OCI-LY7 (cell line): Measurements from ENCODE around the gene CSTF1. TPM values are rescaled to one million over a fixed set of nuclear protein-coding genes. Genes with fewer than 3 reads are reported as not detected.

ENCODE experiments used
- BruUV-seq: library from RNA; stranded (reverse); fragments of 400-500 nt; replicated peaks from 2 replicates; lab custom pipeline; 2021; lab: Mats Ljungman, UMichigan
- CTCF ChIA-PET: fragments of 300-600 bp; sonication (Branson Sonifier 250); formaldehyde crosslinking; loops from one replicate; lab custom pipeline; 2022; ENCODE audit warnings: antibody characterized with exemption; ENCODE audit not compliant: unreplicated experiment; lab: Charles Lee
- POLR2A ChIA-PET: fragments of 300-600 bp; sonication (Branson Sonifier 250); formaldehyde crosslinking; loops from one replicate; lab custom pipeline; 2022; ENCODE audit warnings: antibody characterized with exemption; lab: Charles Lee
- DNase-seq: peaks from one replicate; pipeline ENCODE4 v3.0.0-alpha.2; 2015; ENCODE audit warnings: low spot score
- H2AFZ ChIP-seq: fragments of 200-600 bp; sonication (generic), shearing (Covaris generic); 2 replicates; pipeline ENCODE4 v1.6.1; 2014; ENCODE audit warnings: mild to moderate bottlenecking, antibody characterized with exemption, low read length, moderate library complexity
- H3K27ac ChIP-seq: fragments of 200-600 bp; sonication (generic); 2 replicates; pipeline ENCODE4 v1.5.1; 2014; ENCODE audit warnings: mixed run types, low read depth, mild to moderate bottlenecking, moderate library complexity, low read length, inconsistent platforms; ENCODE audit not compliant: poor library complexity, severe bottlenecking
- H3K36me3 ChIP-seq: fragments of 200-600 bp; sonication (generic); 2 replicates; pipeline ENCODE4 v1.6.1; 2014; ENCODE audit warnings: mild to moderate bottlenecking, antibody characterized with exemption, low read length, moderate library complexity, mixed read lengths; ENCODE audit not compliant: insufficient read depth
- H3K4me1 ChIP-seq: fragments of 200-600 bp; sonication (generic); 2 replicates; pipeline ENCODE4 v1.5.1; 2014; ENCODE audit warnings: mild to moderate bottlenecking, low read length; ENCODE audit not compliant: insufficient read depth, poor library complexity, severe bottlenecking
- H3K4me2 ChIP-seq: fragments of 200-600 bp; sonication (generic); 2 replicates; pipeline ENCODE4 v1.6.1; 2014; ENCODE audit warnings: mild to moderate bottlenecking, low read length
- H3K4me3 ChIP-seq: fragments of 200-600 bp; sonication (generic); 2 replicates; pipeline ENCODE4 v1.5.1; 2014; ENCODE audit warnings: mild to moderate bottlenecking, low read depth, low read length; ENCODE audit not compliant: poor library complexity, severe bottlenecking
- H3K79me2 ChIP-seq: fragments of 200-600 bp; sonication (generic); 2 replicates; pipeline ENCODE4 v1.6.1; 2016; ENCODE audit warnings: low read depth, mild to moderate bottlenecking, low read length, moderate library complexity, mixed read lengths; ENCODE audit not compliant: insufficient read depth
- H3K9me2 ChIP-seq: fragments of 200-600 bp; sonication (generic); 2 replicates; pipeline ENCODE4 v1.6.1; 2016; ENCODE audit warnings: mild to moderate bottlenecking, low read length, mixed read lengths; ENCODE audit not compliant: insufficient read depth
- H3K9me3 ChIP-seq: fragments of 200-600 bp; sonication (generic); 2 replicates; pipeline ENCODE4 v1.6.1; 2014; ENCODE audit warnings: mild to moderate bottlenecking, mixed run types, low read length, mixed read lengths
- H4K20me1 ChIP-seq: fragments of 200-600 bp; sonication (generic); 2 replicates; pipeline ENCODE4 v1.6.1; 2014; ENCODE audit warnings: mild to moderate bottlenecking, antibody characterized with exemption, low read length, moderate library complexity, mixed read lengths; ENCODE audit not compliant: insufficient read depth
- EZH2phosphoT487 ChIP-seq: fragments of 200-600 bp; sonication (generic); IDR thresholded peaks from 2 replicates; pipeline ENCODE4 v1.6.1; 2018; ENCODE audit warnings: low read depth, borderline replicate concordance, mild to moderate bottlenecking, mixed run types, antibody characterized with exemption, low read length, moderate library complexity, mixed read lengths
- intact Hi-C: fragments of 100-400 bp; cut with micrococcal nuclease; formaldehyde crosslinking; loops from one replicate; pipeline ENCODE4 v1.10.0; 2022; ENCODE audit not compliant: unreplicated experiment
- total RNA-seq, 2 experiments: library from RNA; depleted of rRNA in 1 of 2; stranded (reverse); fragments of >200 nt in 1 of 2; shearing (Covaris generic) in 1 of 2; gene quantifications; 2 replicates each; pipeline ENCODE4 v1.2.3, GENCODE V29; 2014 to 2022
- TF ChIP-seq, protein P1 (sequence below): fragments of 200-600 bp; sonication (generic); conservative IDR thresholded peaks from 2 replicates; pipeline ENCODE4 v1.5.1; 2014; ENCODE audit warnings: mild to moderate bottlenecking, antibody characterized with exemption, low read length, moderate library complexity, mixed read lengths

CSTF1 gene
- total RNA-seq, 2 experiments from 2014 or later, result 52.1 to 56.0 TPM

- Histone ChIP-seq H3K9me3 (no peaks in the 10 kb centered on the region), H3K27ac (peak overlapping the region; percentile 85), H3K9me2 (no peaks in the 10 kb centered on the region), H3K4me2 (peak overlapping the region; percentile 69), H2AFZ (peak overlapping the region; percentile 22; the same call in 1 of the 2 replicates), H4K20me1 (peaks cover 7% of the 10 kb centered on the region; the same call in 1 of the 2 replicates), H3K4me1 (peaks cover 21% of the 10 kb centered on the region), H3K4me3 (peak overlapping the region; percentile 76), H3K79me2 (peaks cover 84% of the 10 kb centered on the region), H3K36me3 (peaks cover 76% of the 10 kb centered on the region)
- intact Hi-C loops, result no loop called here
- POLR2A ChIA-PET, result interaction anchor here (0.7 to 2.8 kb wide), 3 partner anchors 72 to 108 kb away, joined by 3 to 15 read pairs (median 3); partner anchors contain the start of gene RTF2
- TSS peak; percentile 88 for BruUV-seq
- TF ChIP-seq EZH2phosphoT487, result no peak
- CTCF ChIA-PET, result no interaction called here
- DNase-seq, result peak; percentile 46
These were observed 1.4 kb upstream of the CSTF1 start for GRCh38 chr20:56391037-56391436.

DNA sequence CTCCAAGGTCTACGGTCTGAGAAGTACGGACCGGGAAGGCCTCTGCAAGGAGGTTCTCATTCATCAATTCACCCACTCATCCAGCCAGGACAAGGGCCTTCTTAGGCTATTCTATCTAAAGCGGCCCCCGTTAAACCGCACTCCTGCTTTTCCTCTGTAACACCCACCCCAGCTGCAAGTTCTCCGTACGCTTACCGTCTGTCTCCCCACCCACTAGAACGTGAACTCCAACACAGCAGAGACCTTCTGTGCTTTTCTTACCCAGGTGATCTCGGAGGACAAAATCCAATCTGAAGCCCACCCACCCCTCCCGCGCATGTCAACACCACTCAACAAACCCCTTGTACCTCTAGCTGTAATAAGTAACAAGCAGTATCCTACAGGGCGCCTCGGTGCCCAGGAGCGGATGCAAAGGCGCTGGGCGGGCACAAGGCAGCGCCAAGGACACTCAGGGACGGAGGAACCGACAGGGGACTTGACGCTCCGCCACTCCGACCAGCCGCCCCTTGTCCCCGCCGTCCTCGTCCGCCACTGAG lies 781 bp upstream of the CSTF1 start:
- no peak for DNase-seq
- peaks cover 84% of the 10 kb centered on the region for H3K79me2 ChIP-seq
- peaks cover 76% of the 10 kb centered on the region for H3K36me3 ChIP-seq
- H3K9me2 ChIP-seq, result no peaks in the 10 kb centered on the region
- peaks cover 7% of the 10 kb centered on the region; the same call in 1 of the 2 replicates for H4K20me1 ChIP-seq
- H3K27ac ChIP-seq, result peak overlapping the region; percentile 85
- peak overlapping the region; percentile 76 for H3K4me3 ChIP-seq
- peak overlapping the region; percentile 69 for H3K4me2 ChIP-seq
- no TSS peak for BruUV-seq
- peaks cover 21% of the 10 kb centered on the region for H3K4me1 ChIP-seq
- intact Hi-C loops, result loop anchor here (2.0 kb wide), 1 partner anchor 77 kb away; the partner anchor contains the start of gene RTF2
- H3K9me3 ChIP-seq, result no peaks in the 10 kb centered on the region
- TF ChIP-seq, protein P1, sequence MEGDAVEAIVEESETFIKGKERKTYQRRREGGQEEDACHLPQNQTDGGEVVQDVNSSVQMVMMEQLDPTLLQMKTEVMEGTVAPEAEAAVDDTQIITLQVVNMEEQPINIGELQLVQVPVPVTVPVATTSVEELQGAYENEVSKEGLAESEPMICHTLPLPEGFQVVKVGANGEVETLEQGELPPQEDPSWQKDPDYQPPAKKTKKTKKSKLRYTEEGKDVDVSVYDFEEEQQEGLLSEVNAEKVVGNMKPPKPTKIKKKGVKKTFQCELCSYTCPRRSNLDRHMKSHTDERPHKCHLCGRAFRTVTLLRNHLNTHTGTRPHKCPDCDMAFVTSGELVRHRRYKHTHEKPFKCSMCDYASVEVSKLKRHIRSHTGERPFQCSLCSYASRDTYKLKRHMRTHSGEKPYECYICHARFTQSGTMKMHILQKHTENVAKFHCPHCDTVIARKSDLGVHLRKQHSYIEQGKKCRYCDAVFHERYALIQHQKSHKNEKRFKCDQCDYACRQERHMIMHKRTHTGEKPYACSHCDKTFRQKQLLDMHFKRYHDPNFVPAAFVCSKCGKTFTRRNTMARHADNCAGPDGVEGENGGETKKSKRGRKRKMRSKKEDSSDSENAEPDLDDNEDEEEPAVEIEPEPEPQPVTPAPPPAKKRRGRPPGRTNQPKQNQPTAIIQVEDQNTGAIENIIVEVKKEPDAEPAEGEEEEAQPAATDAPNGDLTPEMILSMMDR, result no peak
- no peak for TF ChIP-seq EZH2phosphoT487
- H2AFZ ChIP-seq, result peak overlapping the region; percentile 58; the same call in 1 of the 2 replicates
- ChIA-PET POLR2A (interaction anchor here (0.9 to 2.8 kb wide), 2 partner anchors 71 to 77 kb away, joined by 3 to 15 read pairs; partner anchors contain the start of gene RTF2), CTCF (no interaction called here)

GRCh38 chr20:56392881-56393482 lies 537 bp downstream of the CSTF1 start:
- H3K9me2 ChIP-seq, result no peaks in the 10 kb centered on the region
- H3K4me1 ChIP-seq, result peaks cover 21% of the 10 kb centered on the region
- peak; percentile 38 for DNase-seq
- H3K27ac ChIP-seq, result peak overlapping the region; percentile 85
- POLR2A ChIA-PET, result interaction anchor here (0.6 to 2.8 kb wide), 2 partner anchors 19 to 70 kb away, joined by 3 to 15 read pairs; no protein-coding TSS in a partner anchor
- no TSS peak for BruUV-seq
- CTCF ChIA-PET, result no interaction called here
- intact Hi-C loops, result loop anchor here (2.0 kb wide), 1 partner anchor 76 kb away; the partner anchor contains the start of gene RTF2
- peaks cover 7% of the 10 kb centered on the region; the same call in 1 of the 2 replicates for H4K20me1 ChIP-seq
- TF ChIP-seq, protein P1, result no peak
- no peak for TF ChIP-seq EZH2phosphoT487
- H3K9me3 ChIP-seq, result no peaks in the 10 kb centered on the region
- H3K4me3 ChIP-seq, result peak overlapping the region; percentile 76
- H3K36me3 ChIP-seq, result peaks cover 76% of the 10 kb centered on the region
- H2AFZ ChIP-seq, result peak overlapping the region; percentile 58; the same call in 1 of the 2 replicates
- peaks cover 74% of the 10 kb centered on the region for H3K79me2 ChIP-seq
- peak overlapping the region; percentile 80 for H3K4me2 ChIP-seq
